SH-SY5Y (cell line): ENCODE measurements around the gene STK36.

ENCODE experiments used
- GATA2 ChIP-seq: IDR thresholded peaks from 2 replicates; pipeline ENCODE4 v1.6.1; 2011; ENCODE audit warnings: mild to moderate bottlenecking, low read depth, low read length
- GATA3 ChIP-seq: IDR thresholded peaks from 2 replicates; pipeline ENCODE4 v1.6.1; 2011; ENCODE audit warnings: low read depth, mild to moderate bottlenecking, low read length, moderate library complexity

Gene STK36

DNA sequence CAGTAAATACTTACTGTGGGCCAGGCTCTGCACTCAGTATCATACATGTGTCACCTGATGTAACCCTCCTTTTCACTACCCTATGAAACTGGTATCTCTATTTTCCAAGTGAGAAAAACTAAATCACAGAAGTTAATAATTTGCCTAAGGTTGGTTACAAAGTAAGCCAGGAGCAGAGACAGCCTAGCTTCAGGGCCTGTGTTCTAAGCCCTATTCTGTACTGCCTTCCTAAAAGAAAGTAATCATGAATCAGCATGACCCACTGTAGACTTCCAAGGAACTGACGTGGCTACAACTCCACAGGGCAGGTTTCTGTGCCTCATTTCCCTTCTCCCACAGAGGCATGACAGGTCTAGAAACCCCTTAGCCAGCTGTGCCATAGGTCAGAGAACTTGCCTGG is 26.8 kb upstream of the STK36 start:
- TF ChIP-seq GATA2, result no peak
- TF ChIP-seq GATA3, result no peak

DNA sequence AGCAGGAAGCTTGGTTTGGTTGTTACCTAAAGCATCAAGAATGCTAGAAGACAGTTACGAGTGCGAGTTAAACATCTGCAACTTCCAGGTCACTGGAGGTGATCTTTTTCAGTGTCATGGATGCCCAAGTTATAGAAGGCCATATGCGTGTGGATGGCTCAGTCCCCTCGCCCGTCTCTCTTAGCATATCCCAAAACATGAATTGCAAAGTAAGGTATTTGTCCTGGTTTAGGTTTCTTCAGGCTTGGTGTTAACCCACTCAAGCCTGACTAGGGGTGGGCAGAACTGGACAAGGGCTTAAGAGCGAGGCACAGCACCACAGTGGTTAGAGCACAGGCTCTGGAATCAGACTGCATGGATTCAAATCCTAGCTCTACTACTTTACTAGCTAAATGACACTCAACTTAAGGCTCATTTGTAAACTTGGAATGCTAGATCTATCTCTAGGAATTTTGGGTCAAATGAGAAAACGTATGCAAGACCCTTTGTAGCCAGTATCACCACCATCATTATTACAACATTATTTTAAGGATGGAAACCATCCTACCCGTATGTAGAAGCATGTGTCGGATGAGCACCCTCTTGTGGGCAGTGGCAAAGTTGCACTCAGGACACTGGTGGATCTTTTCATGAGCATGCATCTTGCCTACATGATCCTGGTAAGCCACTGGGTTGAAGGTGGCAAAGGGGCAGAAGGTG is 23.6 kb upstream of the STK36 start:
- TF ChIP-seq GATA3, result no peak
- no peak for TF ChIP-seq GATA2

DNA sequence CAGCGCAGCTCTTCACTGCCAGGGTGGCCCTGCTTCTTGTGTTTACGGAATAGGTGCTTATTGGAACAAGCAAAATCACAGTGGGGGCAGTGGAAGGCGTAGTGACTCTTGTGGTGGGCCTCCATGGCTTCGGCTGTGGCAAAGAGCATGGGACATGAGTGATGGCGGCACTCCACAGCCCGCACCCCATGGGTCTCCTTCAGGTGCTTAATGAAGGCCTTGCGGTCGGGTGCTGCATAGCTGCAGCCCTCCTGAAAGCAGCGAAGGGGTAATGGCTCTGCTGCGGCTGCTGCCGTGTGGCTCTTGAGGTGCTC is 23.1 kb upstream of the STK36 start:
- TF ChIP-seq GATA3, result no peak

DNA sequence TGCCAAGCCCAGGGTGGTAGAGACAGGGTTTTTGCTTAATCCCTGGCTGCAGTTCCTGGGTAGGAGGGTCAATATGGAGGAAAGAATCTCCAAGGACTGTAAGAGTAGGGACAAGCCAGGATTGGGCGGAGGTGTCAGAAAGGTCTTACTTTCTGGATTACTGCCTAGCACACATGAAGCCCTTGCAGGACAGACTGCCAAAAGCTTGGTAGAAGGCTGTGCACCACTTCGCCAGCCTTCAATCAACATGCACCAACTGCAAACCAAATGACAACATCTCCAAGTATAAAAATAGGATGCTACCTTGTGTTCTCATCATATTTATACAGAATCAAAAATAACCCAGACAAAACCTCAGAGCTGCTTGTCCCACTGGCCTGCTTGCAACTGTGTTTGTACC is 16.1 kb upstream of the STK36 start:
- TF ChIP-seq GATA3 (no peak), GATA2 (no peak)

DNA sequence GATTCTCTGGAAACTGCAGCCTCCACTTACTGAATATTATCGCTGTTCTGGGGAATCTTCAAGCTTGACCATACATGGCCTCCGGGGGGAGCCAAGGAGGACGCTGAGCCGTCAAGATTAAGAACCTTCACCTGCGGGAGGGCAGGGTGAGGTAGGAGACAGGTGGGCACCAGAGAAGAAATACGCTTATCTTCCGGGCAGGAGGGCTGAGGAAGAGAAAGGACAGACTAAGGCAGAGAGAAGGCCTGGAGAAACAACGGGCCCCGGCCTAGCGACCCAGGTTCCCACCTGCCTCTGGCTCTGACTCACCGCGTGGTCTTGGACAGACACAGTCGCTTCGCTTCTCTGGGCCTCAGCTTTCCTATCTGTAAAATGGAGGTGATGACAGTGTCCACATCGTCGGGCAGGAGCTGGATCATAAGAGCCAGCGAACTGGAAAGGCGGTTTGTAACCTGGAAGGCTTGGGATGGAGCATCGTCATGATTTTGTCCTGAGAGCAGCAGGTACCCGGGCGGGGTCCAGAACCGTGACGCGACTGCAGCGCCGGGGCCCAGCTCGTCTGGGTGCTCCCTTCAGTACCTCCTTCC is 13.1 kb upstream of the STK36 start:
- TF ChIP-seq GATA3, result no peak
- no peak for TF ChIP-seq GATA2

DNA sequence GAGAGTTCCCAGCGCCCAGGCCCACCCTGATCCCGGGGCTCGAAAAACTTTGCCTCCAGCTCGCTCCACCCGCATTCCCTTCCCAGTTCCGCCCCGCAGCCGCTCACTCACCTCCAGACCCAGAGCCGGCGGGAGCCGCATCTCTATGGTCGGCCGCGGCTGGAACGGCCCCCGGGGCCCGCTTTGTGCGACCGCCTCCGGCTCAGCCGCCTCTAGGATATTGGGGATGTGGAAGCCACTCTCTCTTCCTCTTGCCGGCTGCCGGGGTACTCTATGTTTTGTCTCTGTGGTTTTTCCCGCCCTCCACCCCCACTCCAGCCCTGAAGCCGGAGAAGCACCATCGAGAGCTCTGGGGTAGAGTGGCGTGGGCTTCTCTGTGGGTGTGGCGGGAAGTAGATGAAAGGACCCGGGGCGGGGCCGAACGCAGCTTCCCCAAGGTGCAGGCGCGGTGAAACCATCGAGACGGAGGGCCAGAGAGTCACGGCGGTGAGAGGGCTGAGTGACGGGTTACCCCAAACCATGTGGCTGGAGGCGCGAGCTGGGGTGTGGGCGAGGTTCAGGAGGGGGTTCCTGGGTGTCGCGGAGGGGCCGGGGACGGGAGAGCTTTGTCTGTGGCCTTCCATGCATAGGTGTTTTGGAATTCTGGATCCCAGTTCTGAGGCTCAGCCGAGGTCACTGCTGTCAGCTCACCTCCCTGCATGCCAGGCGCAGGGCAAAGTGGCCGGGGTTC is 12.5 kb upstream of the STK36 start, which contains the start of the genes BCS1L and ZNF142:
TSS of gene BCS1L (plus strand) at position 426 of the 730 bp plus-strand sequence. CDS start 1,305 bp downstream, outside the sequence.
TSS of gene ZNF142 (minus strand) at position 366 of the 730 bp plus-strand sequence. CDS start 3,194 bp downstream, outside the sequence.
- TF ChIP-seq GATA2 (no peak), GATA3 (no peak)

DNA sequence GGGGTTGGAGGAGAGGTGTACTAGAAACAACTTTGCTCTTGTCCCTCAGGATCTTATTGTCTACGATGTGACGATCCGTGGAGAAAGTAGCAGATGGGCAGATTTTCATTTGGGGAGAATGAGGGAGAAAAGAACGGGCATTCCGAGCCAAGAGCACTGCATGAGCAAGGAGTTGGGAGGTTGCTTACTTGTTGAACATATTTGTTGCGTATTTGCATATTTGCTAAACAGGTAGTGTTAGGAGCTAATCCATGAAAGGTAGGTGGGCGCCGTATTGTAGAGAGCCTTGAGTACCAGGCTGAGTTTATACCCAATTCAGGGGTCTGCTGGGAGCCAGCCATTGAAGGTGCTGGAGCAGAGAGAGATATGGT is 11.9 kb upstream of the STK36 start:
- no peak for TF ChIP-seq GATA3
- TF ChIP-seq GATA2, result no peak

DNA sequence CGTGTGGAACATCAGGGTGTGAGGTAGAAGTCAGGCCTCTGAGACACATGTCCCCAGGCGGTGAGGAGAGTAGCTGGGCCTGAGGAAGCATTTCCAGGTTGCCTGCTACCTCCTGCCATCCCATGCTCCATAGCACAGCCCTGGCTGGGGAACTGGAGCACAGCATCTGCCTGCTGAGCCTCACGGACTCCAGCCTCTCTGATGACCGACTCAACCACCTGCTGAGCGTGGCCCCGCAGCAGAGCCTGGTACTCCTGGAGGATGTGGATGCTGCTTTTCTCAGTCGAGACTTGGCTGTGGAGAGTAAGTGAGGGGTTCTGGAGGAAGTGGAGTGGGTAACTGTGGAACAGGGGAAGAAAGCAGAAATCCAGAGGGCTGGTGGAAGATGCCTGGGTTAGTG is 9.5 kb upstream of the STK36 start:
- TF ChIP-seq GATA3 (no peak), GATA2 (no peak)

DNA sequence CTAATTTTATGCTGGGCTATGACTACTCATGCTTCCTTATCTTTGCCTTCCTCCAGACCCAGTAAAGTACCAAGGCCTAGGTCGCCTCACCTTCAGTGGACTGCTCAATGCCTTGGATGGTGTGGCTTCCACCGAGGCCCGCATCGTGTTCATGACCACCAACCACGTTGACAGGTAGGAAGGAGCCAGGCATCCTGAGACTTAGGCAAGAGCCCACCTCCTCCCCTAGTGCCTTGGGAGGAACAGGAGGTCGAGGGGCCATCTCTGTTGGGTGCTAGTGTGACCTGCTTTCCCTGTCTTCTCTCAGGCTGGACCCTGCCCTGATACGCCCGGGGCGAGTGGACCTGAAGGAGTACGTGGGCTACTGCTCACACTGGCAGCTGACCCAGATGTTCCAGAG is 9.1 kb upstream of the STK36 start:
- no peak for TF ChIP-seq GATA2

DNA sequence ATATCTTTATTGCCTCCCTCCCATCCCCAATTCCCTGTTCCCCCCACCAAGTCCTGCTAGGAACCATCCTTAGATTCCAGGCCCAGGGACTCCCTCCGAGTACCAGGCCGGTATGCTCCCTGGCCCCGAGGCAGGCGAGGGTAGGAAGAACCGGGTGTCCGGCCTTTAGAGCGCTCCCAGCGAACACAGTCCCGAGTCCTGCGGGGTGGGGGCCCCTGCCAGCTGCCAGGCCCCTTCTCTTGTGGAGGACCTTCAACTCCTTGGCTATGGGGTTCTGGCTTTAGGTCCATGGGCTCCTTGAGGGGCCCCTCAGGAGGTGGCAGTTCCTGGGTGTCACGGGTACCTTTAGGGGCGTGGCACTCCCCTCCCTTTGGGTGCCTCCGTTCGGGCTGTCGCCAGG is 8.0 kb upstream of the STK36 start:
- TF ChIP-seq GATA2 (no peak), GATA3 (no peak)

DNA sequence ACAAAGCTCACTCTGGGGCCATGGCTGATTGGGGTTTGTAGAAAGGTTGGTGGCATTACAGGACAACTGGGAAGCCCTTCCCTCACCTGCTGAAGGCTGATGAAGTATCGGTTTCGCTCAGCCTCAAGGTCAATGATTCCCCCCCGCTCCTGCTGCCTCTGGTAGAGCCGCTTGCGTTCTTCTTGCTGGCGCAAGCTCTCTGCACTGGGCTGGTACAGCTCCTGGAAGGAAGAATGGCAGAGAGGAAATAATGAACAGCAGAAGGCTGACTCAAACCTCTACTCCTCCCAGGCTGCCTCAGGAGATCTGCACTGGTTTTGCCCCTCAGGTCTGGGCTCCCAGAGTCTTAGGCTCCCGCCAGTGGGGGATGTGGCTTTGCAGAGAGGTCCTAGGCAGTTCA is 7.2 kb upstream of the STK36 start:
- no peak for TF ChIP-seq GATA3
- TF ChIP-seq GATA2, result no peak

DNA sequence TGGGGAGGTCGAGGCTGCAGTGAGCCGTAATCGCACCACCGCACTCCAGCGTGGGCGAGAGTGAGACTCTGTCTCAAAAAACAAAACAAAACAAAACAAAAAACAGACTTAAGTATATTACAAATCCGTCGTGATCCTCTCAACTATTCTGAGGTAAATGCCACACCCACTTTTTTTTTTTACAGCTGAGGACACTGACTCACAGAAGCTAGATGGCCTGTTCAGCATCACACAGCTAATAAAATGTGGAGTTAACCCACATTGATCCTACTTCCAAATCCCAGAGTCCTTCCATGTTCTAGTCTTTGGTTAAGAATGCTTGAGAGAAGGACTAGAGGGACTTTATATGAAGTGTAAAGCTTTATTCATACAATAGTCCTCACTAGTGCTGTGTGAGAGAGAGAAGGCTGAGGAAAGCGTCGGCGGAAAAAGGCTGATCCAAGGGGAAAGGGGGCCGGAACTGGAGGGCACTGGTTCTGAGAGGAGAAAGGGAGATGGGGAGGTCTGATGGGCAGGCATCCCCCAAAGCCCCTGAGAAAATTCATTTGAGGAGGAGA is 711 bp upstream of the STK36 start:
- TF ChIP-seq GATA2 (no peak), GATA3 (no peak)

DNA sequence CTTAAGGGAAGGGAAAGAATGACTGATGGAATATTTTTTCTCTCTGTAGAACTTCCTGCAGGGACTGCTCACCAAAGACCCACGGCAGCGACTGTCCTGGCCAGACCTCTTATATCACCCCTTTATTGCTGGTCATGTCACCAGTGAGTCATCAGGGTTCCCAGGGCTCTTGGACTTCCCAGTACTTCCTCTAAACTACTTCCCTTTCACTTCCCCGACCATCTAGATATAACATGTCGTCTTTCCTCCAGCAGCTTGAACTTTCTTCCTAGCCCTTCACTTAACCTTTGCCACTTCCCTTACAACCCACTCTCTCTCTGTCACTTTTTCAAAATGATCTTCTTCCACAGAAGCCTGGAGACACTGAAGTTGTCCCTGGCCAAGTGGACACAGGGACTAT is 7.2 kb downstream of the STK36 start:
- TF ChIP-seq GATA2 (no peak), GATA3 (no peak)

DNA sequence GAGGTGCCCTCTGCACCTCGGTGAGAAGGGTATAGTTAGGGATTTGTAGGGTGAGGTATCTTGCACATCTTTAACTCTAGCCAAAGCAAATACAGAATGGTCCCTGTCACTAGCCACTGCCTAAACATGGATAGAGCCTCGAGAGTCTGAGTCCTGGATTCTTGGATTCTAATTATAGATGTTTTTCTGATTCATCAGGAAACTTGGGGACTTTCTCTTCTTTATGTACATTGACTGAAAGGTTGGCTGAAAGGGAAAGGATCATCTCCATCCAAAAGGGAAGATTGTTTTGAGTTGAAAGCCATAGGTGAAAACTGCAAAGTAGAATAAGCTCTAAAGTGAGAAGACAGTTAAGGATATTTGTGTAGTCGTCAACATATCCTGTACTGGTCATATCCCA is 8.2 kb downstream of the STK36 start:
- TF ChIP-seq GATA2 (no peak), GATA3 (no peak)

DNA sequence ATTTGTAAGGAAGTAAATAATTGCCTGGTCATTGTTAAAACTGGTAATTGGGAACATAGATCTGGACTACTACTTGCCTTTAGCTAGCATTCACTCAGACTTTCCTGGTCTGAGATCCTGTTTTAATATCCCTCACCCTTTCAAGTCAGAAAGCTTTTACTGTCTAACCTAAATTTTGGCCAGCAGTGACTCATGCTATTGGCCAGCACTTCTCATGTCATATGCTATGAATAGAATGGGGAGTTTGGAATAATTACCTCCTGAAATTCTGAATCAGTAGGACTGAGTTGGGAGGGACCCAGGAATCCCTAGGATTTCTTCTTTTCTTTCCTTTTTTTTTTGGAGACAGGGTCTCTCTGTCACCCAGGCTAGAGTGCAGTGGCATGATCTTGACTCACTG is 19.3 kb downstream of the STK36 start:
- TF ChIP-seq GATA3 (no peak), GATA2 (no peak)
